NT2/D1 (cell line): ENCODE results near the gene PLSCR3.

Source experiments
- DNase-seq: peaks from one replicate; pipeline ENCODE4 v3.0.0-alpha.2; 2011; ENCODE audit warnings: low read depth, low spot score
- H3K27me3 ChIP-seq: 2 replicates; pipeline ENCODE4 v1.6.0; 2011; ENCODE audit warnings: mild to moderate bottlenecking; ENCODE audit not compliant: insufficient read length, insufficient read depth
- H3K36me3 ChIP-seq: 2 replicates; pipeline ENCODE4 v1.6.1; 2011; ENCODE audit warnings: mild to moderate bottlenecking, low read length, mixed read lengths; ENCODE audit not compliant: insufficient read depth, insufficient read length
- H3K4me1 ChIP-seq: 2 replicates; pipeline ENCODE4 v1.5.1; 2011; ENCODE audit not compliant: insufficient read depth, insufficient read length
- H3K4me3 ChIP-seq: 2 replicates; pipeline ENCODE4 v1.5.1; 2011; ENCODE audit warnings: low read depth; ENCODE audit not compliant: insufficient read length
- H3K9ac ChIP-seq: 2 replicates; pipeline ENCODE4 v1.6.0; 2011; ENCODE audit warnings: low read depth; ENCODE audit not compliant: insufficient read length
- H3K9me3 ChIP-seq: 2 replicates; pipeline ENCODE4 v1.5.1; 2011; ENCODE audit warnings: mild to moderate bottlenecking, low read length; ENCODE audit not compliant: insufficient read depth
- SUZ12 ChIP-seq: IDR thresholded peaks from 2 replicates; pipeline ENCODE4 v1.6.1; 2011; ENCODE audit not compliant: insufficient read length, insufficient read depth; ENCODE audit errors: extremely low read depth
- YY1 ChIP-seq: IDR thresholded peaks from 2 replicates; pipeline ENCODE4 v1.6.1; 2011; ENCODE audit not compliant: insufficient read length, insufficient read depth
- ZNF274 ChIP-seq: IDR thresholded peaks from 2 replicates; pipeline ENCODE4 v1.6.1; 2011; ENCODE audit warnings: mild to moderate bottlenecking, low read depth, low read length

The PLSCR3 gene

GRCh38 chr17:7351665-7352502 lies 42.4 kb downstream of the PLSCR3 start, which contains the start of gene KCTD11:
KCTD11 (plus strand) TSS chr17:7352162.
- DNase-seq, result no peak
- Histone ChIP-seq H3K9me3 (no peaks in the 10 kb centered on the region), H3K36me3 (no peaks in the 10 kb centered on the region), H3K4me1 (peaks cover 19% of the 10 kb centered on the region), H3K27me3 (peaks cover 4% of the 10 kb centered on the region), H3K9ac (peak within 1 kb of the TSS; percentile 91), H3K4me3 (peak within 1 kb of the TSS; percentile 81)
- TF ChIP-seq YY1, result no peak
- no peak for TF ChIP-seq SUZ12
- TF ChIP-seq ZNF274, result no peak

- no peak overlapping the region for H3K4me3 ChIP-seq
- H3K4me1 ChIP-seq, result peaks cover 13% of the 10 kb centered on the region
- no peaks in the 10 kb centered on the region for H3K27me3 ChIP-seq
- TF ChIP-seq YY1 (no peak), SUZ12 (no peak), ZNF274 (no peak)
- DNase-seq, result no peak
- H3K9me3 ChIP-seq, result no peaks in the 10 kb centered on the region
- H3K9ac ChIP-seq, result no peak overlapping the region
- H3K36me3 ChIP-seq, result no peaks in the 10 kb centered on the region
Observed at GRCh38 chr17:7348478-7349242, 45.7 kb downstream of the PLSCR3 start.

- H3K36me3 ChIP-seq, result no peaks in the 10 kb centered on the region
- no peak overlapping the region for H3K9ac ChIP-seq
- no peaks in the 10 kb centered on the region for H3K27me3 ChIP-seq
- no peak for DNase-seq
- no peaks in the 10 kb centered on the region for H3K9me3 ChIP-seq
- peaks cover 13% of the 10 kb centered on the region for H3K4me1 ChIP-seq
- TF ChIP-seq YY1 (no peak), SUZ12 (no peak), ZNF274 (no peak)
- no peak overlapping the region for H3K4me3 ChIP-seq
Observed at GRCh38 chr17:7347630-7348477, 46.5 kb downstream of the PLSCR3 start.

DNA sequence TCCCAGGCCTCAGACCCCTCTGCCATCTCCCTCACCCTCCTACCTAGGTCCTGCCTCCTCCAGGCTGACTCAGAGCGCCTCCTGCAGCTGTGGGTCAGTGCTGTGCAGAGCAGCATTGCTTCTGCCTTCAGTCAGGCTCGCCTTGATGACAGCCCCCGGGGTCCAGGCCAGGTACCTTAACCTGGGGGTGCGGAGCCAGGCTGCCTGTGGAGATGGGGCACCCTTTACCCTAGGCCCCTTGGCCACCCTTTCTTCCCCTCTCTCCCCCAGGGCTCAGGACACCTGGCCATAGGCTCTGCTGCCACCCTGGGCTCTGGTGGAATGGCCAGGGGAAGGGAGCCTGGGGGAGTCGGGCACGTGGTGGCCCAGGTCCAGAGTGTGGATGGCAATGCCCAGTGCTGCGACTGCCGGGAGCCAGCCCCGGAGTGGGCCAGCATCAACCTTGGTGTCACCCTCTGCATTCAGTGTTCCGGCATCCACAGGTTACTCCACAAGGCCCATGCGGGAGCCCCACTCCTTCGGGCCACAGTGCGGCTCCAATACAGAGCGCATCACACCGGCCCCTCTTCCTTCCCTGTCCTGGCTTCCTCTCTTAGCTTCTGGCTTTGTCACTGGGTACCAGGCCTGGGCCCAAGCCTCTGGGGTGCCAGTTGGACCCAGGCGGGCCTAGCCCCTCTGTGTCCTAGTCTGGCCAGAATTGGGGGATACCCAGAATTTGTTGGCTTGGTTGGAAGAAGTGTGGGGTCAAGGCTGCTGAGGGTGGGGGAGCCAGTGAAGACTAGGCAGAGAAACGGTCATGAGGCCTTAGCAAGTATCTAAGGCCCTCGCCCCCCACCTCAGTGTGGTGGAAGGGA lies 47.3 kb downstream of the PLSCR3 start:
- H3K36me3 ChIP-seq, result no peaks in the 10 kb centered on the region

GRCh38 chr17:7343250-7343649 lies 51.1 kb downstream of the PLSCR3 start:
- H3K9ac ChIP-seq, result no peak overlapping the region
- no peak overlapping the region for H3K4me3 ChIP-seq
- H3K4me1 ChIP-seq, result peaks cover 1% of the 10 kb centered on the region
- H3K36me3 ChIP-seq, result no peaks in the 10 kb centered on the region
- H3K9me3 ChIP-seq, result no peaks in the 10 kb centered on the region
- no peak for TF ChIP-seq ZNF274
- no peak for TF ChIP-seq SUZ12
- no peak for TF ChIP-seq YY1
- no peaks in the 10 kb centered on the region for H3K27me3 ChIP-seq
- DNase-seq, result no peak

More for the DNA sequence above, 47.3 kb downstream of the PLSCR3 start:
- Histone ChIP-seq H3K27me3 (no peaks in the 10 kb centered on the region), H3K4me3 (no peak overlapping the region), H3K9ac (no peak overlapping the region), H3K9me3 (no peaks in the 10 kb centered on the region), H3K4me1 (peaks cover 9% of the 10 kb centered on the region)
- TF ChIP-seq SUZ12 (no peak), YY1 (no peak), ZNF274 (no peak)
- no peak for DNase-seq

DNA sequence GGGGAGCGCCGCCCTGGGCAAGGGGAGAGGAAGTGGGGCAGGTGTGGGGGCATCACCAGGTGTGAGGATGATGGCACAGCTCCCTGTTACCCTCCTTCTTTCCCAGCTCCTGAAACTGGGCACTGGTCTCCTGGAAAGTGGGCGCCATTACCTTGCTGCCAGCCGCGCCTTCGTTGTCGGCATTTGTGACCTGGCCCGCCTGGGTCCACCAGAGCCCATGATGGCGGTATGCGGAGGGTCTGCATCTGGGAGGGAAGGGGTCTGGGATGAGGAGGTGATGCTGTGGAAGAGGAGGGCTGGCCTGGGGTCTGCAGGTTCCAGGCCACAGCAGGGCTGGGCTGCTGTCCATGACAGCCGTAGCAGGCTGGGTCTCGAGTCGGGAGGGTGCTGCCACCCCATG lies 52.5 kb downstream of the PLSCR3 start:
- no peak overlapping the region for H3K4me3 ChIP-seq
- no peak overlapping the region for H3K9ac ChIP-seq
- no peaks in the 10 kb centered on the region for H3K27me3 ChIP-seq
- no peak for DNase-seq
- no peaks in the 10 kb centered on the region for H3K36me3 ChIP-seq
- no peak for TF ChIP-seq YY1
- peaks cover 3% of the 10 kb centered on the region for H3K4me1 ChIP-seq
- H3K9me3 ChIP-seq, result no peaks in the 10 kb centered on the region

- Histone ChIP-seq H3K4me1 (peaks cover 3% of the 10 kb centered on the region), H3K27me3 (no peaks in the 10 kb centered on the region), H3K4me3 (no peak overlapping the region), H3K9me3 (no peaks in the 10 kb centered on the region), H3K36me3 (no peaks in the 10 kb centered on the region), H3K9ac (no peak overlapping the region)
- DNase-seq, result no peak
- TF ChIP-seq YY1, result no peak
Observed at GRCh38 chr17:7340179-7340578, 54.1 kb downstream of the PLSCR3 start.
